G401.6 (cell line): ENCODE results near the gene TTC21B.
"Not testable (repeated sequence)": the region's sequence is repeated elsewhere in the genome, so short reads cannot be mapped to it uniquely, and the experiment has no call there.

Experiments
- FAIRE-seq: peaks from 2 replicates; lab custom pipeline; 2012; peaks lifted over from hg19 to GRCh38; lab: Jason Lieb, UNC

TTC21B gene

DNA sequence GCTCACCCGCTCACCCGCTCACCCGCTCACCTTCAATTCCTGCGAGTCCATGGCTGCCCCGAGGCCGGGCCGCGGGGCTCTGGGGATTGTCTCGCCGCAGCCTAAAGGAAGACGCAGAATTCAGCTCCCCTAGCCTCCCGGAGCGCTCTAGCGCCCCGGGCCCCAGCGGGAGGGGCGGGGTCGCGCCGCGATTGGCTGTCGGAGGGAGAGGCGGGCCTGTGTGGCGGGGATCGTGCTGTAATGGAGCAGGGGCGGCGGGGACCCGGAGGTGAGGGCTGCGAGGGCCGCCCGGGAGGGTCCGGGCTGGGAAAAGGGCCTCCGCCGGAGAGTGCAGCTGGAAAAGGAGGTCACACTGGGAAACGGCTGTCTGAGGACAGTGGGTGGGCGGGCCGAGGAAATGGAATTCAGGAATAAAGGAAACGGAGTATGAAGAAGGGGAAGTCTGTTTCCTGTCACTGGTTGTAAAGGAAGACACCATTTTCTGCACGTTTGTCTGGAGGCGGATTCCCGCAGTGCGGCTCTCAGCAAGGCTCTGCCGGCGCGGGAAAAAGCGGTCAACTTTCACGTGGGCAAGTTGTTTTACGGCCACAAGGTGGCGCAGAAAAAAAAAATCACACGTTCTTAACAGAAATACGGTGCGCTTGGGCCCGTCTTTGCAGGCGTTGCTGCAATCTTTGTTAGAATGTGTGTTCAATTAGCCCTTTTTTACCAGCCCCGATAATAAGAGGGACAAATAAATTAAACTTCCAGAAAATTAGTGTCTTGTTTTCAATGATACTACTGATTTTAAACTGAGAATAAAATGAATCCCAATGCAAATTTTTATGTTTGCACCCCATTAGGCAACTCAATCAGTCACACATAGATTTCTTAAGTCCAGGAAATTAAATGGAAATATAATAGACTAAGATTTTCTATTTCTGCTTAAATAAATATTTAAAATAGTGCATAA lies at the start of gene TTC21B:
TSS of gene TTC21B (minus strand) at position 122 of the 952 bp plus-strand sequence. CDS start at position 51, 71 bp downstream.
- peak; percentile 93 for FAIRE-seq

- no peak for FAIRE-seq
Measured at GRCh38 chr2:166000401-166000800, 46.8 kb upstream of the TTC21B start.

DNA sequence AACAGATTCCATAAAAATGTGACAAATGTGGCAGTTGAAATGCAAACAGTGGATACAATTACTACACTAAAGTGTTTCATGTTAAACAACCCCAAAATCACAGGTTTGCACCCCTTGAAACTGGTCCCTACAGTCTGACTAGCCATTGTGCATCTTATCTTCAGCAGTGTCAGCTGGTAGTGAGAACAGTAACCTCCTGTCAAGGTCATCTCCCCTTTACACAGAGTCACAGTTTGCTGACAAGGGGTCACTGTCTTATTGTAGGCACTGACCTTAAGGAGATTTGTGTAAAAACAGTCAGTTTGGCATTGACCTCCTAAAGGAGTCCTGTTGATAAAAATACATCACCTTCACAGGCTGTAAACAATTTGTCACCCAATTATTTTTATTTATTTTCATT lies 37.3 kb upstream of the TTC21B start:
- FAIRE-seq: no peak

GRCh38 chr2:165989851-165990250 lies 36.3 kb upstream of the TTC21B start:
- no peak for FAIRE-seq

GRCh38 chr2:165985120-165985519 lies 31.5 kb upstream of the TTC21B start:
- FAIRE-seq: no peak

DNA sequence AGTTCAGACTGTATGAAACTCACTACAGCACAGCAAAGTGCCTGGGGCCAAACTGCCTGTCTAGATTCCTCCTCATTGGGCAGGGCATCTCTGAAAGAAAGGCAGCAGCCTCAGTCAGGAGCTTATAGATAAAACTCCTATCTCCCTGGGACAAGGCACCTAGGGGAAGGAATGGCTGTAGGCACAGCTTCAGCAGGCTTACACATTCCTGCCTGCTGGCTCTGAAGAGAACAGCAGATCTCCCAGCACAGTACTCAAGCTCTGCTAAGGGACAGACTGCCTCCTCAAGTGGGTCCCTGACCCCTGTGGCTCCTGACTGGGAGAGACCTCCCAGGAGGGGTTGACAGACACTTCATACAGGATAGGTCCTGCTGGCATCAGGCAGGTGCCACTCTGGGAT lies 18.6 kb upstream of the TTC21B start:
- not testable (repeated sequence) for FAIRE-seq

GRCh38 chr2:165970663-165971062 lies 17.1 kb upstream of the TTC21B start:
- FAIRE-seq: no peak

GRCh38 chr2:165969227-165969626 lies 15.7 kb upstream of the TTC21B start:
- no peak for FAIRE-seq

DNA sequence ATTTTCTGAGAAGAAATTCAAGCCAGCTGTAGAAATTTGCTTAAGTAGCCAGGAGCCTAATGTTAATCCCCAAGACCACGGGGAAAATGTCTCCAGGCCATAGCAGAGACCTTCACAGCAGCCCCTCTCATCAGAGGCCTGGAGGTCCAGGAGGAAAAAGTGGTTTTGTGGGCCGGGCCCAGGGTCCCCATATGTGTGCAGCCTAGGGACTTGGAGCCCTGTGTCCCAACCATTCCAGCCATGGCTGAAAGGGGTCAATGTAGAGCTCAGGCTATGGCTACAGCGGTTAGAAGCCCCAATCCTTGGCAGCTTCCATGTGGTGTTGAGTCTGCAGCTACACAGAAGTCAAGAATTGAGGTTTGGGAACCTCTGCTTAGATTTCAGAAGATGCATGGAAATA lies 14.2 kb upstream of the TTC21B start:
- FAIRE-seq: no peak

- no peak for FAIRE-seq
Measured at GRCh38 chr2:165961818-165962217, 8.2 kb upstream of the TTC21B start.

DNA sequence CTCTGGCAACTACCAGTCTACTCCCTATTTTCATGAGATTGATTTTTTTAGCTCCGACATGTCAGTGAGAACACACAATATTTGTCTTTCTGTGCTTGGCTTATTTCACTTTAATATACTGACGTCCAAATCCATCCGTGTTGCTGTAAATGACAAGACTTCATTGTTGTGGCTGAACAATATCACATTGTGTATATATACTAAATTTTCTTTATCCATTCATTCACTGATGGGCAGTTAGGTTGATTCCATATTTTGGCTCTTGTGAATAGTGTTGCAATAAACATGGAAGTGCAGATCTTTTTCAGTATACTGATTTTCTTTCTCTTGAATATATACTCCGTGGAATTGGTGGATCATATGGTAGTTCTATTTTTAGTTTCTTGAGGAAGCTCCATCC lies 5.8 kb upstream of the TTC21B start:
- FAIRE-seq: no peak

DNA sequence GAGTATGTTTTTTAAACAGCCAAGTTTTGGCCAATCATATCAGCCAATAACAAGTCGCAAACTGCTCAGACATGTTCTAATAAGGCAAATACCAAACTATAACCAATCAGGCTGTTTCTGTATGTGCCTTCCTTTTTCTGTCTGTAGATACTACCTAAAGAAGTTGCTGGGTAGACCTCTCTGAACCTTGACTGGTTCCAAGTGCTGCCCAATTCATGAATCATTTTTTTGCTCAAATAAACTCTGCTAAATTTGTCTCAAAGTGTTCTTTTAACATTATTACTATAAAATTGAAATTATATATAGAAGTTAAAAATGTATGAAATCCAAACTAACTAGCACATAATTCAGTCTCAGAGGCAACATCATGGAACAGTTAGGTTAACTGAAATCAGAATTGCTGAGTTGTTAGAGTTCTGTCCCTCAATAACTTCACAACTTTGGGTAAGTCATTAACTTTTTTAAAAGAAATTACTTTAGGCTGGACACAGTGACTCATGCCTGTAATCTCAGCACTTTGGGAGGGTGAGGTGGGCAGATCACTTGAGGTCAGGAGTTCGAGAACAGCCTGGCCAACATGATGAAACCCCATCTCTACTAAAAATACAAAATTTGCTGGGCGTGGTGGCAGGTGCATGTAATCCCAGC lies 4.9 kb upstream of the TTC21B start:
- no peak for FAIRE-seq

- no peak for FAIRE-seq
Measured at GRCh38 chr2:165957030-165957675, 3.6 kb upstream of the TTC21B start.

DNA sequence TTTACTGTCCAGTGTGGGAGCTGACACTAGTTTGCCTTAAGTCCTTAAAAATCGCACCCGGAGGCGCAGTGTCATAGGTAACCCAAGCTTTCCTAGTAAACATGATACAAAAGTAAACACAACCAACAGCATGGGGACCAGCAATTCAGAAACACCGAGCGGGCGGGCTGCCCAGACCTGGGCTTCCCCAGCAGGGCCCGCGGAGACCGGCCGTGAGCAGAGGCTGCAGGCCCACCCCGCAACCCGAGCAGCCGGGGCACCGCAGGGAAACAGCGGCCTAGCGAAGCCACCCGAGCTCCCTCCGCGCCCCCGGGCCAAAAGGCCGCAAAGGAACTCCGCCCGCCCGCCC lies 296 bp downstream of the TTC21B start:
- FAIRE-seq: no peak

DNA sequence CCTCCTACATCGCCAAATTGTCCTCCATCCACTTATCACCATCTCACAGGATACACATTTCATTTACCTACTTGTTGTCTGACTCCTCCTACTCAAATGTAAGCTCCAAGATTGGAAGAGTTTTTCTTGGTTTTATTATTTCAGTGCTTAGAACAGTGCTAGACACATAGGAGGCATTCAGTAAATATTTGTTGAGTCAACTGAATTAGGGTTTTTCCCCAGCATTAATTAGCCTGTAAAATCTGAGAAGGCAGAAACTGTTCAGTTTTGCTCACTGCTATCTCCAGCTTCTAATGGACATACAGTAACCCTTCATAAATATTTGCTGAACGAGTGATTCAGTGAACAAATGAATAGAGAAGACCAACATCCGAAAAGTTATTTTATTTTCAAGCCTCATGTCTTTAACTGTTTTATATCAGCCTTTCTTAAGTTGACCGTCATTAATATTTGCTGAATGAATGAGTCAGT lies 800 bp downstream of the TTC21B start:
- FAIRE-seq: no peak

DNA sequence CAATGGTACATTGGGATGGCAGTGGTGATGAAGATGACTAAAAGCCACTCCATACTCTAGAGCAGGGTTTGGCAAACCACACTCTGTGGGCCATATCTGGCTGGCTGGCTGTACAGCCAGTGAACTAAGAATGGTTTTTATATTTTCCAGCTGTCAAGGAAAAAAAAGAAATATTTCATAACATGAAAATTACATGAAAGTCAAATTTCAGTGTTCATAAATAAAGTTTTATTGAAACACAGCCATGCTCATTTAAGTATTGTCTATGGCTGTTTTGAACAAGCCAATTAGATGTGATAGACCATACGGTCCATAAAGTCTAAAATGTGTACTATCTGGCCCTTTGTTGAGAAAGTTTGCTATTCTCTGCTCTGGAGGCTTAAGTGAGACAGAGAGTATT lies 1.5 kb downstream of the TTC21B start:
- FAIRE-seq: no peak

- no peak for FAIRE-seq
Measured at GRCh38 chr2:165950438-165950837, 3.1 kb downstream of the TTC21B start.

GRCh38 chr2:165941827-165942226 lies 11.7 kb downstream of the TTC21B start:
- FAIRE-seq: peak; percentile 70

- no peak for FAIRE-seq
Measured at GRCh38 chr2:165938237-165938636, 15.3 kb downstream of the TTC21B start.

DNA sequence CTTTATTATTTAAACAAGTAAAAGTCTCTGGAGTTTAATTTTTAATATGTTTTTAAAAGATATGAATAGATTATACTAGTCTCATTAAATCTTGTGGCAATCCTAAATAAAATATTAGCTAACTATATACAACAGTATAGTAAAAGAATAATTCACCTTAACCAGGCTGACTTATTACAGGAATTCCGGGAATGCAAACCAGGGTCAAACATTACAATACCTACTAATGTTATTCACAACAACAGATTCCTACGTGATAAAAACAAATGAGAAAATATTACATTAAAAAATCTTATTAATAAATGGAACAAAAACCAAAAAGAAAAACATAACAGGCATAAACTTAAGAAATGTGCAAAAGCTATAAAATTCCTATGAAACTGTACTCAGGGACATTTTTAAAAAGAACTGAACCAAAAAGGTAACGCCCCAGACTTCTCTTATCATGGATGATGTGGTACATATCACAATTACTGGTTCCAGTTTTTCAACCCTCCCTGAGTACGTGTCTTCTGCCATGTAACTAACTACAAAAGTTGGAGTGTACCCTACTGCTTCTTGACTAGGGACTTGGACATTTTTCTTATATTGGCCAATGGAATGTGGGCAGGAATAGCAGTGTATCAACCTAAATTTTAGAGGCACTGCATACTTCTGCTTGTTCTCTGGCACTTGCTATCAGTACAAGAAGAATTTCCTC lies 20.2 kb downstream of the TTC21B start:
- FAIRE-seq: peak; percentile 33

GRCh38 chr2:165927774-165928173 lies 25.8 kb downstream of the TTC21B start:
- no peak for FAIRE-seq

DNA sequence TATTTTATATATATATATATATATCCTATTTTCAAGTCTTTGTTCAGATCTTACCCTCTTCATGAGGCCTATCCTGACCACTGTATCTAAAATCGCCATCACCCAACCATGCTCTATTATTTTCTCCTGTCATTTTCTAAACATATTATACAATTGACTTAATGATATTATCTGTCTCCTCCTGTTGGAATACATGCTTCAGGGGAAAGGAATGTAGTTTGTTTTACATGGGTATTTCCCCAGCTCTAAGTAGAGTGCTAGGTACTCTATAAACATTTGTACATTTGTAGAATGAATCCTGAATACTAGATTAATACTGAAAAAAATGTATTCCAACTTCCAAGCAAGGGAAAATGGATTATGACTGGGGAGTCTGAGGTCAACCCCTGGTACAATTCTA lies 26.2 kb downstream of the TTC21B start:
- no peak for FAIRE-seq
